ENCODE data around the gene PDE9A. TPM values are rescaled to one million over a fixed set of nuclear protein-coding genes. Genes with fewer than 3 reads are reported as not detected.

PDE9A gene
- total RNA-seq, 1 donor: not detected

DNA sequence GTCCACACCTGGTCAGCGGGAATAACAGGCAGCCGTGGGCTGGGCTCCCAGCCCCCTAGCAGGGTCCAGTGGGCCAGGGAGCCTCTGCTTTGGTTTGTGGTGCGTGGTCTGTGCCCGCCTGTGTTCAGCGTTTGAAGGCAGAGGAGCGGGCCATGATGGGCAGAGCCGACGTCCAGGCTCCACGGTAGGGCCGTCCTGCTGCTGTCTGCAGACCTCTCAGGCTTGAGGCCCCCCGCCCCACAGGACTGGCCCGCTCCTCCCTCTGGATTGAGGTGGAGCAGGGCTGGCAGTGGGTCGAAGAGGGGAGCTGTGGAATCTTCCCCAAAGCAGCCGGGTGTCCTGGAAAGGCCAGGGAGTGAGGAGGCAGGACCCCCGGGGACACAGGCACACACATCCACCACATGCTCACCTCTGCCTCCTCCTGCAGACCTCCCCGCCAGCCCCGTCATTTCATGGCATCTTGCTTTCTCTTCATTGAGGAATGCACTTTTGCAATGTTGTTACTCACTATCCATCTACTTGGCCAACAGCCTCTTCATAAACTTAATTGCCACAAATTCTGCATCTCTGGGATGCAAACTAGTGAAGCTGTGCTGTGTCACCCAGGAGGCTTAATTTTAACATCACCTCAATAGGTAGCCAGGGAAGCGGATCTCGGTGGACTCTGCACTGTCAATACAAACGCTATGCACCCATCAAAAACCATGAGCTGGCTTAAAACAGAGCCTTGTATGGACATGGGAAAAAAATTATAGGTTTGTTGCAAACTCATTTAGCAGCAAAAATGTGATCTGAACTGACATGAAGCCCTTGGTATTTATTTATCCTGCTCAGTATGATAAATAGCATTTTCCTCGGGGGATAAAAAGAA, 85.9 kb downstream of the PDE9A start:
- no peak for DNase-seq (ENCODE audit: low read depth)
- no peak overlapping the region for H3K4me3 ChIP-seq (ENCODE audit: low read depth, low read length)
- TF ChIP-seq, protein P1, sequence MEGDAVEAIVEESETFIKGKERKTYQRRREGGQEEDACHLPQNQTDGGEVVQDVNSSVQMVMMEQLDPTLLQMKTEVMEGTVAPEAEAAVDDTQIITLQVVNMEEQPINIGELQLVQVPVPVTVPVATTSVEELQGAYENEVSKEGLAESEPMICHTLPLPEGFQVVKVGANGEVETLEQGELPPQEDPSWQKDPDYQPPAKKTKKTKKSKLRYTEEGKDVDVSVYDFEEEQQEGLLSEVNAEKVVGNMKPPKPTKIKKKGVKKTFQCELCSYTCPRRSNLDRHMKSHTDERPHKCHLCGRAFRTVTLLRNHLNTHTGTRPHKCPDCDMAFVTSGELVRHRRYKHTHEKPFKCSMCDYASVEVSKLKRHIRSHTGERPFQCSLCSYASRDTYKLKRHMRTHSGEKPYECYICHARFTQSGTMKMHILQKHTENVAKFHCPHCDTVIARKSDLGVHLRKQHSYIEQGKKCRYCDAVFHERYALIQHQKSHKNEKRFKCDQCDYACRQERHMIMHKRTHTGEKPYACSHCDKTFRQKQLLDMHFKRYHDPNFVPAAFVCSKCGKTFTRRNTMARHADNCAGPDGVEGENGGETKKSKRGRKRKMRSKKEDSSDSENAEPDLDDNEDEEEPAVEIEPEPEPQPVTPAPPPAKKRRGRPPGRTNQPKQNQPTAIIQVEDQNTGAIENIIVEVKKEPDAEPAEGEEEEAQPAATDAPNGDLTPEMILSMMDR (IDR thresholded peaks at IDR 0.05; ENCODE audit: insufficient read depth, low read length): no peak

DNA sequence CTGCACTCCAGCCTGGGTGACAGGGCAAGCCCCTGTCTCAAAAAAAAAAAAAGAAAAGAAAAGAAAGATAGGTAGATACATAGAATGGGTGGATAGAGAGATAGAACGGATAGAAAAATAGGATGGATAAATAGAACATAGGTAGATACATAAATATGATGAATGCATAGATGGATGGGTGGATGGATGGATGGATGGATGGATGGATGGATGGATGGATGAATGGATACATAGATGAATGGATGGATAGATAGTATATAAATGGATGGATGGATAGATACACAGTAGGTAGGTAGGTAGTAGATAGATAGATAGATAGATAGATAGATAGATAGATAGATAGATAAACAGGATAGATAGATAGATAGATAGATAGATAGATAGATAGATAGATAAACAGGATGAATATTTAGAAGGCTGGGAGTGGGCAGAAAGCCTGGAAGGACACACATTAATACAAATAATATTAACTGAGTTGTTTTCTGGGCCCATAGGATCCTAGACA, 87.0 kb downstream of the PDE9A start:
- TF ChIP-seq, protein P1 (IDR thresholded peaks at IDR 0.05; ENCODE audit: insufficient read depth, low read length): no peak
- no peak for DNase-seq (ENCODE audit: low read depth)
- no peak overlapping the region for H3K4me3 ChIP-seq (ENCODE audit: low read depth, low read length)

DNA sequence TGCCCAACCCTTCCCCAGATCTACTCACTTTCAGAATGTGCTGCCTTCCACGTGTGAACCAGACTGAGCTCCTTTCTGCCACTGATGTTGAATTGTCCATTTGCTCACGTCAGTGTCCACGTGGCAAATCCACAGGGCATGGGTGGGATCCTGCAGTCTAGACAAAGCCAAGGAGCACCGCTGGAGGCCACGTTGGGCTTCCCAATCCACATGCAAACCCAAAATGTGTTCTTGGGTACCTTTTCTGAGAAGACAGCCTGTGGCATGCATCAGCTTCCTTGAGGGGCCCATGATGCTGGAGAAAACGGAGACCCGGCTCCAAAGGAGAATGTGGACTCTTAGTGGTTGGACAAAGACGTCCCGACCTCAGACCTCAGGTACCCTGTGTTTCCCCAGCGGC, 87.6 kb downstream of the PDE9A start:
- TF ChIP-seq, protein P1 (IDR thresholded peaks at IDR 0.05; ENCODE audit: insufficient read depth, low read length): no peak
- H3K4me3 ChIP-seq (ENCODE audit: low read depth, low read length): no peak overlapping the region
- DNase-seq (ENCODE audit: low read depth): no peak

DNA sequence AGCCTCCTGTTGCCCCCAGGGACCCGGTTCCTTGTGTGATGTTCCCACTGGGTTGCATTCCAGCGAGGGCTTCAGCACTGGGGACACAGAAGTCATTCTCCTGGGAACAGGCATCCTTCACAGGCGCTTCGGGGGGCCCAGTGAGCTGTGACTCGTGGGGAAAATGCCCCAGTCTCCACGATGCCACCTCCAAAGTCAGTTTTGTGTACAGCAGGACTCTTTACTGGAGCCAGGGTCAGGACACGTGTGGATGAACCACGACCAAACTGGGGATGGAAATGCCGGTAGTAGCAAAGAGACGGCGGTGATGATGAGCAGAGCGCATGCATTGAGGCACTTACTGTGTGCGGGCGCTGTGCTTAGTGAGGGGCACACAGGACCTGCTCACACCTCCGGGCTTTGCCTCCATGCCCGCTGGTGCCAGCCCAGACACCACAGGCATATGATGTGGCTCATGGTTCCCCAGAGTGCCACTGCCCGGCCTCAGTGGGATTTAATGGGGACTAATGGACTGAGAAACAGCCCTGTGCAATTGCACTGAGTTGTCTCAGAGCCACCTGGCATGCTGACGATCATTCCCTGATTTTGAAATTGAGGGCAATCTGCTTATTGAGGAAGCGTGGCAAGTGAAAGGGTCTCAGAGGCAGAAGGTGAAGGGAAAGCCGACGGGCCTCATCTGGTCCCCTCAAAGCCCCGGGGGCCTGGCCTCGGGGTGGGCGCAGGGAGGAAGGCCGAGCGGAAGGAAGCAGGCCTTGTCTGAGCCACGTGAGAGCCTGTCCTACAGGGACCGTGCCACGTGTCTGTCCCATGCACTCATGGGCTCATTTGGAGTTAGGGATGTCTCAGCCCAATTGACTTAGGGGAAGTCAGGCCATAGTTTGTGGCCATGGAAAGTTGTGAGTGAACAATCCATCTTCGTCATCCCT, 91.4 kb downstream of the PDE9A start:
- TF ChIP-seq, protein P1 (IDR thresholded peaks at IDR 0.05; ENCODE audit: insufficient read depth, low read length): no peak
- H3K4me3 ChIP-seq (ENCODE audit: low read depth, low read length): no peak overlapping the region
- no peak for DNase-seq (ENCODE audit: low read depth)

DNA sequence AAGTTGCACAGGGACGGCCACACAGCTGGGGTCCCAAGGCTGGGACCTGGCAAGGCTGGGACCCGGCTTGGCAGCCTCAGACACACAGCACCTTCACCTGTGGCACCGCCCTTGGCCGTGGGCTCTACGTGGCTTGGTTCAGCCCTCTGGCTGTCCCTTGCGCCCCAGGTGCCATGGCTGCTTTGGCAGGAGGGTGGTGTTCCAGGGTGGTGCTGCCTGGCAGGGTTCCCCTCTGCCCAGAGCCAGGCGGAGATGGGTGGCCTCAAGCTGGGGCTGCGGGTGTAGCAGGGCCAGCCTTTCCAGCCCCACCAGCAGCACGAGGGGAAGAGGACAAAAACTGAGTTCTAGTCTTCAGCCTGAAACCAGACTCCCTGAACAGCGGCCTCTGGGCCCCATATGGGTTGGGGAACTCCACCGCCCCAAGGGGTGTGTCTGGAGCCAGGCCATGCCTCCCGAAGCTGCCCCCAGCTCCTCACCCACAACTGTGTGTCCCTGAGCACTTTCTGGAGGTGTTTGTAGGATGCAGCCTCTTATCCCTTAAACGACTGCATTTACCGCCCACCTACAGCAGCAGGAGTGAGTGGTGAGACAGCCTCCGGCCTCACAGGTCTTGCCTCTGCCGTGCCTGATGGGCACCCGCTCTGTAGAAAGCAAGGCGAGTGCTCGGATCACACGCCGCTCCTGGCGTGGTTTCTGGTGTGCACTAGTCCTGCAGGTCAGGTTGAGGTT, 92.3 kb downstream of the PDE9A start:
- no peak overlapping the region for H3K4me3 ChIP-seq (ENCODE audit: low read depth, low read length)
- TF ChIP-seq, protein P1 (IDR thresholded peaks at IDR 0.05; ENCODE audit: insufficient read depth, low read length): no peak
- no peak for DNase-seq (ENCODE audit: low read depth)

DNA sequence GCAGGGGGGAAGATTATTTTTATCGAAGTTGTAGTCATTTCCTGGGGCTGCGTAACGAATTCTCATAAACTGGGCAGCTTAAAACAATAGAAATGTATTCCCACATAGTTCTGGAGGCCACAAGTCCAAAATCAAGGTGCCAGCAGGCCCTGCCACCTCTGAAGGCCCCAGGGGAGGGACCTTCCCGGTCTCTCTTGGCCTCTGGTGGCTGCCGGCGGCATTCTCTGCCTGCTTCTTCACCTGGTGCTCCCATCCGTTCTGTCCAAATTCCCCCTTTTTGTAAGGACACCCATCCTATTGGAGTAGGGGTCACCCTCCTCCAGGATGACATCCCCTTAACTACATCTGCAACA, 92.8 kb downstream of the PDE9A start:
- H3K4me3 ChIP-seq (ENCODE audit: low read depth, low read length): no peak overlapping the region
- TF ChIP-seq, protein P1 (IDR thresholded peaks at IDR 0.05; ENCODE audit: insufficient read depth, low read length): no peak
- DNase-seq (ENCODE audit: low read depth): no peak
